Mucosa of descending colon (tissue), 3 donors: ENCODE measurements around the gene ZSCAN29. TPM values are rescaled to one million over a fixed set of nuclear protein-coding genes. Genes with fewer than 3 reads are reported as not detected.

ENCODE experiments used
- ATAC-seq: fragments of 200-7000 bp; cut with Tn5 transposase; one replicate; pipeline ENCODE4 v1.9.1; 2020; ENCODE audit warnings: mild to moderate bottlenecking, moderate library complexity
- DNase-seq, 3 donors: peaks; one replicate each; pipeline ENCODE4 v3.0.0-alpha.2; 2020
- H3K36me3 ChIP-seq: fragments of 200-600 bp; one replicate; pipeline ENCODE4 v1.8.0; 2021; ENCODE audit warnings: low read depth, mild to moderate bottlenecking
- H3K4me1 ChIP-seq: fragments of 200-600 bp; one replicate; pipeline ENCODE4 v1.8.0; 2021; ENCODE audit warnings: low read depth, mild to moderate bottlenecking
- H3K4me3 ChIP-seq: fragments of 200-600 bp; one replicate; pipeline ENCODE4 v1.8.0; 2021; ENCODE audit warnings: mild to moderate bottlenecking
- H3K9me3 ChIP-seq: fragments of 200-600 bp; one replicate; pipeline ENCODE4 v1.8.0; 2021; ENCODE audit warnings: mild to moderate bottlenecking
- intact Hi-C, 2 donors: fragments of 100-400 bp; cut with DNase I in 1 of 2; cut with micrococcal nuclease in 1 of 2; formaldehyde crosslinking; loops; one replicate each; pipeline versions ENCODE4 v1.11.0 to v1.11.1; 2022; cut with DNase I, micrococcal nuclease
- total RNA-seq, 3 donors: library from RNA; stranded (reverse); fragmentation: NEBNext Ultra II Directional in 2 of 3; extraction: Animal tissue kit (Norgen Biotek cat#: 25700) in 2 of 3; gene quantifications; one replicate each; pipeline versions ENCODE4 v1.2.1 to v1.2.4, GENCODE V29; 2021 to 2023
- TF ChIP-seq, protein P1 (sequence below): fragments of 200-600 bp; IDR thresholded peaks from one replicate; pipeline ENCODE4 v1.8.0; 2022; ENCODE audit warnings: antibody characterized with exemption, mild to moderate bottlenecking
- donor health status: DM: no; HTN: no; CAD: no; lungs with moderate emphysema.
- donor health status: DM: no; HTN: no; CAD: no.
- donor health status: DM: no; HTN: yes; CAD: no.

ZSCAN29 gene
- total RNA-seq, 3 donors from 2014 or later: 26.7 to 34.4 (median 29.1) TPM

DNA sequence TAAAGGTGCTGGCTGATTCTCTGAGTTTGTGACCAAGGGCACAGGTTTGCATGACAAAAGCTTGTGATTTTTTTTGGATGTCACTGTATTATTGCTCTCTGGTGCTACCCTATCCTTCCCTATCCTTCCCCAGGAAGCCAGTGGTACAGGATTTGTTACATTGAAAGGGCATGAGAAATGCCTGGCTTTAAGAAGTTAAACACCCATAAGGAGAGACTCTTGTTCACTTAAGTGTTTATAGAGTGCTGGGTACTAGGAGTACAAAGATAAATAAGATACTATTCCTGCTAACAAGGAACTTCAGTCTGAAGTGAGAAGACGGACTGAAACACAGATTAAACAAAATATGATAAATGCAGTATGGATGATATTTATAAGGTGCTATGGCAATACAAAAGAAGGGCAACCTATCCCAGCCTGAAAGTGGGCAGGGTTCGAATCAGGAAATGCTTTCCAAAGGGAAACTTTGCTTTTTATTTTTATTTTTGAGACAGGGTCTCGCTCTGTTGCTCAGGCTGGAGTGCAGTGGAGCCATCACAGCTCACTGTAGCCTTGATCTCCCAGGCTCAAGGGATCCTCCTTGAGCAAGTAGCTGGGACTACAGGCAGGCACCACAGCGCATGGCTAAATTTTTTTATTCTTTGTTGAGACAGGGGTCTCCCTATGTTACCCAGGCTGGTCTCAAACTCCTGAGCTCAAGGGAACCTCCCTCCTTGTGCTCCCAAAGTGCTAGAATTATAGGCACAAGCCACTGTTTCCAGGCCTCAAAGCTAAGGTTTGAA, 51.7 kb downstream of the ZSCAN29 start:
- TF ChIP-seq, protein P1, sequence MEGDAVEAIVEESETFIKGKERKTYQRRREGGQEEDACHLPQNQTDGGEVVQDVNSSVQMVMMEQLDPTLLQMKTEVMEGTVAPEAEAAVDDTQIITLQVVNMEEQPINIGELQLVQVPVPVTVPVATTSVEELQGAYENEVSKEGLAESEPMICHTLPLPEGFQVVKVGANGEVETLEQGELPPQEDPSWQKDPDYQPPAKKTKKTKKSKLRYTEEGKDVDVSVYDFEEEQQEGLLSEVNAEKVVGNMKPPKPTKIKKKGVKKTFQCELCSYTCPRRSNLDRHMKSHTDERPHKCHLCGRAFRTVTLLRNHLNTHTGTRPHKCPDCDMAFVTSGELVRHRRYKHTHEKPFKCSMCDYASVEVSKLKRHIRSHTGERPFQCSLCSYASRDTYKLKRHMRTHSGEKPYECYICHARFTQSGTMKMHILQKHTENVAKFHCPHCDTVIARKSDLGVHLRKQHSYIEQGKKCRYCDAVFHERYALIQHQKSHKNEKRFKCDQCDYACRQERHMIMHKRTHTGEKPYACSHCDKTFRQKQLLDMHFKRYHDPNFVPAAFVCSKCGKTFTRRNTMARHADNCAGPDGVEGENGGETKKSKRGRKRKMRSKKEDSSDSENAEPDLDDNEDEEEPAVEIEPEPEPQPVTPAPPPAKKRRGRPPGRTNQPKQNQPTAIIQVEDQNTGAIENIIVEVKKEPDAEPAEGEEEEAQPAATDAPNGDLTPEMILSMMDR: no peak
- no peak for DNase-seq
- Histone ChIP-seq H3K4me3 (no peak overlapping the region), H3K36me3 (no peaks in the 10 kb centered on the region), H3K9me3 (no peaks in the 10 kb centered on the region), H3K4me1 (no peaks in the 10 kb centered on the region)
- no peak for ATAC-seq
- intact Hi-C loops: no loop called here

DNA sequence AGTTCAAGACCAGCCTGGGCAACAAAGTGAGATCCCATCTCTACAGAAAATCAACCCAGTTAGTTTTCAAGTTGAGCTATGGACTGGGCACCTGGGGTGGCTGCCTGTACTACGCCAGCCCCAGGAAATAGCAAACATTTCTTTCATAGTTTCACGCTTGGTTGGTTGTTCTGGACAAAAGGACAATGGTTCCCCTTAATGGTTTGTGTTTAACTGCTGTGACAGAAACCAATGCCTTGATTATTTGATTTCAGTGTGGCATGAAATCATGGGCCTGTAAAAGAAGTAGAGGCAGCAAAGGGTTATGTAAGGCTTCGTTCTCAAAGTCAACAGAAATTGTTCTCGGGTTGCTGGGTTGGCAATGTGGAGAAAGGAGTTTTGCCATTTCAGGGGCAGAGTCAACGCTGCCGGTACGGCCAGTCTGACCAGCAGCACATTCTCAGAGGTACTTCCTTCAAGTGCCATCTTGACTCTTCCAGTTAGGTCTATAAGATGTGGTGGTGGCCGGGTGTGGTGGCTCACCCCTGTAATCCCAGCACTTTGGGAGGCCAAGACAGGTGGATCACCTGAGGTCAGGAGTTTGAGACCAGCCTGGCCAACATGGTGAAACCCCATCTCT, 53.2 kb downstream of the ZSCAN29 start:
- intact Hi-C loops: no loop called here
- no peaks in the 10 kb centered on the region for H3K4me1 ChIP-seq
- DNase-seq (no peak), ATAC-seq (no peak)
- no peaks in the 10 kb centered on the region for H3K36me3 ChIP-seq
- no peak overlapping the region for H3K4me3 ChIP-seq
- TF ChIP-seq, protein P1: no peak
- no peaks in the 10 kb centered on the region for H3K9me3 ChIP-seq

DNA sequence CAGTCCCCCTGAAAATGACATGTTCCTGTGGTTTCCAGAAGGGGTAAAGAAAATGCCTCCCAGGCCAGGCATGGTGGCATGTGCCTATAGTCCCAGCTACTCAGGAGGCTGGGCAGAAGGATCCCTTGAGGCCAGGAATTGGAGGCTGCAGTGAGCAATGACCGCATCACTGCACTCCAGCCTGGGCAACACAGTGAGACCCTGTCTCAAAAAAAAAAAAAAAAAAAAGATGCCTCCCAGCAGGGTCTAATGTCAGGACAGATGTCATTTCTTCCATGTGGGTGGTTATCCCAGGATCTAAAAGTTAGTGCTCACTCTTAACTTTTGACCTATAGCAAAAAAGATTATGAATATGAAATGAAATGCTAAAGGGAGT, 53.9 kb downstream of the ZSCAN29 start:
- DNase-seq (no peak), ATAC-seq (no peak)
- TF ChIP-seq, protein P1: no peak
- Histone ChIP-seq H3K4me1 (no peaks in the 10 kb centered on the region), H3K4me3 (no peak overlapping the region), H3K36me3 (no peaks in the 10 kb centered on the region), H3K9me3 (no peaks in the 10 kb centered on the region)
- intact Hi-C loops: no loop called here

DNA sequence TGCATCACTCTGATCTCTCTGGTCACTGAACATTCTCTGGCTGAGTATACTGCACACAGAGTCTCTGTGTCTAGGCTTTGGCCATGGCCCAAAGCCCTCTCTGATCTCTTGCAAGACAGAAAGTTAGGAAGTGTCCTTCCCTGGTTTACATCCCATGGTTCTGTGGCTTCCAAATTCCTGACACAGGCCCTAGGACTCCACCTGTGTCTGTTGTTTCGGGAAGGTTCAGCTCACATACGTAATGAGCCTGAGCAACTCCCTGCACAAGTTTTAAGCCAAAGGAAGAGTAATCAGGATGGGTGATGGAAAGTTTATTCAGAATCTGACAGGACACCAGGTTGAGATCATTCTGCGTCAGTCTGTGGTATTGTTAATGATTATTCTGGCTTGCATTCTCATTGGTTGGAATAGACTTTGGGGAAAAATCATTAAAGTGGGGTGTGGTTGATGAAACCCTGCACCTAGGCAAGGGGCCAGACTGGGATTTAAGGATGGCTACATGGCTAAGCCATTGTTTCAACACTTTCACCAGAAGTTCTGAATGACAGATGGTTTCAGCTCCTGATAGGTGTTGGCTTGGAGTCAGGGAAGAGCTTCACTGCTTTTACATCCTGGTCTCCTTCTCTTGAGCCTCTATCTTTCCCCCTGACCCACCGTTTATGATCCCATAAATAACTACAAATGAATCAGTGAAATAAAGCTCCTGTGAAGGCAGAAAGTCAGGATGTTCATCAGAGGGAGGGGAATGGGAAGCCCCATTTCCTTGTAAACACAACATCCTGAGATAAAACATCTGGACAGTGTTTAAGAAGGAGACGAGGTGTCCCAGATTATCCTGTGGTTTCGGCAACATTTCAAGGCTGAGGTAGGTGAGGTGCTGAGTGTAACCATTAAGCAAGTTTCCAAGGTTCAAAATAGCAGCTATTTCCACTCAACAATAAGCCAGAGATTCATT, 54.5 kb downstream of the ZSCAN29 start:
- ATAC-seq (peak; percentile 9), DNase-seq (peak in 1 of 3 donors; percentile 9)
- H3K36me3 ChIP-seq: no peaks in the 10 kb centered on the region
- no peaks in the 10 kb centered on the region for H3K4me1 ChIP-seq
- H3K4me3 ChIP-seq: no peak overlapping the region
- no peaks in the 10 kb centered on the region for H3K9me3 ChIP-seq
- intact Hi-C loops: no loop called here
- TF ChIP-seq, protein P1: no peak

DNA sequence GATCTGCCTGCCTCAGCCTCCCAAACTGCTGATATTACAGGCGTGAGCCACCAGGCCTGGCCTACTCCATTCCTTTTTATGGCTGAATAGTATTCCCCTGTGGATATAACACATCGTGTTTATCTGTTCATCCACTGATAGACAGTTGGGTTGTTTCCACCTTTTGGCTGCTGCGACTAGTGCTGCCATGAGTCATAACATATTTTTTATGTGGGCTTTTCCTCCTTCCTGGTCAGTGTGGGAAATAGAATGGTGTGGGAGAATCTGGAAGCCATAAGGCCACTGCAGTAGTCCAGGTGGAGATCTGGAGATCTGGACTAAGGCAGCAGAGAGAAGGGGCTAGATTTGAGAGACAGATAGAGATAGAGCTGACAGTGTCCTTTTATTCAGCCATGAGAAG, 56.7 kb downstream of the ZSCAN29 start:
- Histone ChIP-seq H3K4me1 (no peaks in the 10 kb centered on the region), H3K4me3 (no peak overlapping the region), H3K36me3 (no peaks in the 10 kb centered on the region), H3K9me3 (no peaks in the 10 kb centered on the region)
- intact Hi-C loops: no loop called here
- ATAC-seq (peak; percentile 40), DNase-seq (no peak)
- TF ChIP-seq, protein P1: no peak
